ENCODE measurements around the gene VOPP1. TPM values are rescaled to one million over a fixed set of nuclear protein-coding genes. Genes with fewer than 3 reads are reported as not detected.

Gene VOPP1
- total RNA-seq, 6 experiments from 2014 or later: 15.8 to 30.3 (median 23.2) TPM

DNA sequence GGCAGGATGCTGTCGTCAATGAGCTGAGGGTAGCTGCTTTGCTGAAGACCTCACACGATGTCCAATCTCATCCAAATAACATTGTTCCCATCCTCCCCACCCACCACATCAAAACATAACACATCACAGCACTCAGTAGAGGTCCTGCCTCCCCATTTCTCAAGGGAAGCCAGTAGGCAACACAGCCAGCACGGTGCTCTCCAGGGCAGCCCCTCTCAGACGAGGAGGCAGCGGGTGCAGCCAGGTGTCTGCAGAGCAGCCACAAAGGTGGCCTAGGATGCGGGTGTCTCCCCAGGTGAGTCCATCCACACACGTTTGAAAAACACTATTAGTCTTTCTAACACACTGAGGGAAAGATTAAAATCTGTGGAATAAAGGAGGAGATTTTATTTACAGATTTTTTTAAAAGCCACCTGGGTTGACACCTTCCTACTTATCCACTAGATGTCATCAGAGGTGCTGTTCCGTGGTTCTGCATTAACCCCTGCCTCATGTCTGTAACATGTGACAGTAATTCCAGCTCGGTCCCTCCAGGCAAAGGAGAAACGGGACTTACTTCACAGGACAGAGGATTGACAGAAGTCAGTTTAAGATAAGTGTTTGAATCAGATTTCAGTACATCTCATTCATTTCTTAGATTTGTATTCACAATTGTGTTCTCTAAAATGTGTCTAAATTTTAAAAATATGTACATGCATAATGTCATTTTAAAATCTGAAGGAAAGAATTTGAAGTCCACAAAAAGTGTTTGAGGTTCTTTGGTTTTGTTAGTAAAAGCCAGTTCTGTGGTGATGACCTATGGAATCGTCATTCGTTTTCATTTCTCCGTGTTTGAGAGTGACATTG lies 139.1 kb downstream of the VOPP1 start:
- no peak overlapping the region for H3K27ac ChIP-seq
- DNase-seq (no peak), ATAC-seq (peak; percentile 57 to 81 (median 66))
- no peak for TF ChIP-seq POLR2A (IDR thresholded peaks at IDR 0.05)
- TF ChIP-seq, protein P1, sequence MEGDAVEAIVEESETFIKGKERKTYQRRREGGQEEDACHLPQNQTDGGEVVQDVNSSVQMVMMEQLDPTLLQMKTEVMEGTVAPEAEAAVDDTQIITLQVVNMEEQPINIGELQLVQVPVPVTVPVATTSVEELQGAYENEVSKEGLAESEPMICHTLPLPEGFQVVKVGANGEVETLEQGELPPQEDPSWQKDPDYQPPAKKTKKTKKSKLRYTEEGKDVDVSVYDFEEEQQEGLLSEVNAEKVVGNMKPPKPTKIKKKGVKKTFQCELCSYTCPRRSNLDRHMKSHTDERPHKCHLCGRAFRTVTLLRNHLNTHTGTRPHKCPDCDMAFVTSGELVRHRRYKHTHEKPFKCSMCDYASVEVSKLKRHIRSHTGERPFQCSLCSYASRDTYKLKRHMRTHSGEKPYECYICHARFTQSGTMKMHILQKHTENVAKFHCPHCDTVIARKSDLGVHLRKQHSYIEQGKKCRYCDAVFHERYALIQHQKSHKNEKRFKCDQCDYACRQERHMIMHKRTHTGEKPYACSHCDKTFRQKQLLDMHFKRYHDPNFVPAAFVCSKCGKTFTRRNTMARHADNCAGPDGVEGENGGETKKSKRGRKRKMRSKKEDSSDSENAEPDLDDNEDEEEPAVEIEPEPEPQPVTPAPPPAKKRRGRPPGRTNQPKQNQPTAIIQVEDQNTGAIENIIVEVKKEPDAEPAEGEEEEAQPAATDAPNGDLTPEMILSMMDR (IDR thresholded peaks at IDR 0.05): peak; percentile 34 to 51 (median 44)
- no peaks in the 10 kb centered on the region for H3K27me3 ChIP-seq
- H3K4me3 ChIP-seq: no peak overlapping the region
- WGBS (ENCODE audit: insufficient coverage, low coverage, low lambda C conversion rate, missing lambda C conversion rate): 38% methylated on average over 7 of the region's 13 CpGs
- H3K4me1 ChIP-seq: no peaks in the 10 kb centered on the region
- H3K36me3 ChIP-seq: no peaks in the 10 kb centered on the region
- H3K9me3 ChIP-seq: no peaks in the 10 kb centered on the region
- intact Hi-C loops (cut with DNase I): no loop called here

DNA sequence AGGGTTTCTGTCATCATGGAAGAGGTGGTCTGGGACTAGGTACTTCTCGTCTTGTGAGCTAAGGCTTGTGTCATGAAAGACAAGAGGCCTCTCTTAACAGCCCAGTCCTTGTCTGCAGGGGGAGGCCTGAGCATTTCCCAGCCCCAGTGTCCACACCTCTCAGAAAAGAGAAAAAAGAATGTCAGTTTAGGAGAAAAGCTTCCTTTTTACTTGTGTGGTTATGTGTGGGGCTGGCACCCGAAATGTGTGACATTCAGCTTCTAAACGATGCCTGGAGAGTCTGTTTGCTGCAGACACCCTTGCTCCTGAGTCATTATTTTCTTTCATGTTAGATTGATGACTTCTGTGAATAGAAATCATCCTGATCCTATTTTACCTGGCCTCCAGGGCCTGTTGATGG lies 139.8 kb downstream of the VOPP1 start:
- Histone ChIP-seq H3K9me3 (no peaks in the 10 kb centered on the region), H3K27me3 (no peaks in the 10 kb centered on the region), H3K4me1 (no peaks in the 10 kb centered on the region), H3K4me3 (no peak overlapping the region), H3K27ac (no peak overlapping the region), H3K36me3 (no peaks in the 10 kb centered on the region)
- DNase-seq: no peak
- ATAC-seq: no peak
- intact Hi-C loops (cut with DNase I): no loop called here
- TF ChIP-seq, protein P1 (IDR thresholded peaks at IDR 0.05): no peak
- TF ChIP-seq POLR2A (IDR thresholded peaks at IDR 0.05): no peak
- 75% methylated on average over 2 of the region's 3 CpGs for WGBS (ENCODE audit: insufficient coverage, low coverage, low lambda C conversion rate, missing lambda C conversion rate)

DNA sequence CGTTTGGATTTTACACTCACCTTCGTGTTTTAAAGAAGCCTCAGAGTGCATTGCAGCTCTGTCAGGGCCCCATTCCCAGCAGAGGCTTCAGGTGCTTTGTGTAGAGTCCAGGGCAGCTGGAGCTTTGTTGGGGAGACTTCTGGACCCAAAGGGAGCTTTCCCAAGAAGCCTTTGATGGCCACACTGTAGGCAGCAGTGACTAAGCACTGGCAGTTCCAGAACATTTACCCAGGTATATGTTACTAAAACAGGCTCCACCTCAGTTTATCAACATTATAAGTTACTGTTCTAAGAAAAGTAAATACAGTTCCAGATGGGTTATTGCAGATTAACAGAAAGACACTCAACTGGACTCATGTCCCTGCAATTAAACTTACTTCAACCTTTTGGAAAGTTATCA lies 140.4 kb downstream of the VOPP1 start:
- Histone ChIP-seq H3K27ac (no peak overlapping the region), H3K36me3 (no peaks in the 10 kb centered on the region), H3K4me1 (no peaks in the 10 kb centered on the region), H3K9me3 (no peaks in the 10 kb centered on the region), H3K27me3 (no peaks in the 10 kb centered on the region), H3K4me3 (no peak overlapping the region)
- intact Hi-C loops (cut with DNase I): no loop called here
- ATAC-seq (peak in 2 of 4 donors; percentile 16 to 52), DNase-seq (no peak)
- TF ChIP-seq, protein P1 (IDR thresholded peaks at IDR 0.05): no peak
- no peak for TF ChIP-seq POLR2A (IDR thresholded peaks at IDR 0.05)
- WGBS (ENCODE audit: insufficient coverage, low coverage, low lambda C conversion rate, missing lambda C conversion rate): no CpG with 5 or more reads among the region's 2 CpGs

DNA sequence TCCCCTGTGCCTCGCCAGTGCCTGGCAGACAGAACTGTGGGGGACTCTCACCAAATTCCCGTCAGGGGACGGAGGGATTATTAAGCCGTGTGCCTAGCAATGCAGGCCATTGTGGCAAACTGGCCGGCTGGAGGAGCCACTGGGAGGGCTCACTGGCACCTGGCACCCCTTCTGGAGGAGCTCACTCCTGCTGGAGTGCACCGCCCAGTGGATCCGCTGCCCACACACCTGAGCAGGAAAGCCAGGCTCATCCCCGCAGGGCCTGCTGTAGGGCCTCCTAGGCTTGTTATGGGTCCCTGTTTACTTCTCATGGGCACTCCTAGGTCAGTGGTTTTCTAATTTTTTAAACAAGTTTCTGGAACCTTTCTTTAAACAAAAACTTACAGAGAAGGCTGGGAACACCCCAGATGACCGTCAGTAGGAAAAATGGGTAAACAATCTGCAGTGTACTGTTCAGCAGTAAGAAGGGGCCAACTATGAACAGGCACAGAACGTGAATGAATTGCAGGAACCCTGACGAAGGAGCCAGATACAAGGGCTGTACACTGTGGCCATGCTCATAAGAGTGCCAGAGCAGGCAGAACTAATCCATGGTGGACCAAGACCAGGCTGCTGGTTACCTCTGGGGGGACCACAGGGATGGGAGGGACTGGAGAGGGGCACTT lies 142.3 kb downstream of the VOPP1 start:
- TF ChIP-seq POLR2A (IDR thresholded peaks at IDR 0.05): no peak
- TF ChIP-seq, protein P1 (IDR thresholded peaks at IDR 0.05): no peak
- H3K27ac ChIP-seq: no peak overlapping the region
- no peaks in the 10 kb centered on the region for H3K4me1 ChIP-seq
- H3K27me3 ChIP-seq: no peaks in the 10 kb centered on the region
- peaks cover 0 to 13% (median 4%) of the 10 kb centered on the region in 4 donors for H3K36me3 ChIP-seq
- DNase-seq (no peak), ATAC-seq (no peak)
- no peaks in the 10 kb centered on the region for H3K9me3 ChIP-seq
- intact Hi-C loops (cut with DNase I): no loop called here
- WGBS (ENCODE audit: insufficient coverage, low coverage, low lambda C conversion rate, missing lambda C conversion rate): 80% methylated on average over 4 of the region's 11 CpGs
- no peak overlapping the region for H3K4me3 ChIP-seq

Data from right lobe of liver (tissue), 6 donors.